GM06990 (cell line): ENCODE results near the gene SSC5D.

Source experiments
- DNase-seq: peaks from one replicate; pipeline ENCODE4 v3.0.0-alpha.2; 2011; ENCODE audit not compliant: insufficient read length; ENCODE audit errors: extremely low read depth
- H3K27me3 ChIP-seq: replicated peaks from 2 replicates; pipeline ENCODE4 v1.6.0; 2011; ENCODE audit warnings: low read length; ENCODE audit not compliant: control insufficient read depth, insufficient read depth
- H3K36me3 ChIP-seq: 2 replicates; pipeline ENCODE4 v1.5.1; 2011; ENCODE audit warnings: low read length; ENCODE audit not compliant: control insufficient read depth, insufficient read depth
- H3K4me3 ChIP-seq: replicated peaks from 2 replicates; pipeline ENCODE4 v1.5.1; 2011; ENCODE audit warnings: low read depth, mild to moderate bottlenecking, control low read depth, low read length
- TF ChIP-seq, protein P1 (sequence below): IDR thresholded peaks from 2 replicates; pipeline ENCODE4 v1.5.1; 2011; ENCODE audit warnings: low read length, control low read depth, mild to moderate bottlenecking, inconsistent platforms; ENCODE audit not compliant: insufficient read depth, poor library complexity, severe bottlenecking

SSC5D gene

DNA sequence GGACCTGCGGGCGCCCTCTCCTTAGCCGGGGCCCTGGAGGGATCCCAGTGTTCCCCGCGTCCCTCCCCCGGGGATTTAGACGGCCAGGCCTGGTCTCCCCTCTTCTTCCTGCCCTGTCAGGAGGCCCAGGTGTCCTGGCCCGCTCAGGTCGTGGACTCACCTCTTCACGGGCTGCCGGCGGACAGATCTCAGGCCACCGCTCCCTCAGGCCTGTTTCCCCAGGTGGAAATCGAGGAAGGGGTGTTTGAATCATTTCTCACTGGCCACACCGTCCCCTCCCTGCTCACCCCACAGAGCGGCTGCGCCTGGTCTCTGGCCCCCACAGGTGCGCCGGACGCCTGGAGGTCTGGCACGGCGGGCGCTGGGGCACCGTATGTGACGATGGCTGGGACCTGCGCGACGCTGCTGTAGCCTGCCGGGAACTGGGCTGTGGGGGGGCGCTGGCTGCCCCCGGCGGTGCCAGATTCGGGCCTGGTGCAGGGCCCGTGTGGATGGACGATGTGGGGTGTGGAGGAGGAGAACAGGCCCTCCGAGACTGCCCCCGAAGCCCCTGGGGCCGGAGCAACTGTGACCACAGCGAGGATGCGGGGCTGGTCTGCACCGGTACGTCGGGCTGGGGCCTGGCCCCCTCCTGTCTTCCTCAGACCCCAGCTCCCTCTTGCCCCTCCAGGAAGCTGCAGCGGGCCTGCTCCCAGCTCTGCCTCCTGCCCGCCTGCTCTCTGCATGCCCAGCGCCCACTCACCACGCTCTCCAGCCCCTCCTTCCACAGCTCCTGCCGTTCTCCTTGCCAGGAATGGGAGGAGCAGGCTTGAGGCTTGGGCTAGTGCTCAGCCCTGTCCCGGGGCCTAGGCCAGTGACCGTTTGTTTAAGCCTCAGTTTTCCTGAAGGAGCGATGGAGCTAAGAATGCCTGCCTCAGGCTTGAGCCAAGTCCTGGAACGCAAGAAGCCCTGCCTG is 2.5 kb downstream of the SSC5D start:
- Histone ChIP-seq H3K4me3 (no peak overlapping the region), H3K27me3 (no peaks in the 10 kb centered on the region; the same call in 1 of the 2 replicates)
- no peak for DNase-seq

DNA sequence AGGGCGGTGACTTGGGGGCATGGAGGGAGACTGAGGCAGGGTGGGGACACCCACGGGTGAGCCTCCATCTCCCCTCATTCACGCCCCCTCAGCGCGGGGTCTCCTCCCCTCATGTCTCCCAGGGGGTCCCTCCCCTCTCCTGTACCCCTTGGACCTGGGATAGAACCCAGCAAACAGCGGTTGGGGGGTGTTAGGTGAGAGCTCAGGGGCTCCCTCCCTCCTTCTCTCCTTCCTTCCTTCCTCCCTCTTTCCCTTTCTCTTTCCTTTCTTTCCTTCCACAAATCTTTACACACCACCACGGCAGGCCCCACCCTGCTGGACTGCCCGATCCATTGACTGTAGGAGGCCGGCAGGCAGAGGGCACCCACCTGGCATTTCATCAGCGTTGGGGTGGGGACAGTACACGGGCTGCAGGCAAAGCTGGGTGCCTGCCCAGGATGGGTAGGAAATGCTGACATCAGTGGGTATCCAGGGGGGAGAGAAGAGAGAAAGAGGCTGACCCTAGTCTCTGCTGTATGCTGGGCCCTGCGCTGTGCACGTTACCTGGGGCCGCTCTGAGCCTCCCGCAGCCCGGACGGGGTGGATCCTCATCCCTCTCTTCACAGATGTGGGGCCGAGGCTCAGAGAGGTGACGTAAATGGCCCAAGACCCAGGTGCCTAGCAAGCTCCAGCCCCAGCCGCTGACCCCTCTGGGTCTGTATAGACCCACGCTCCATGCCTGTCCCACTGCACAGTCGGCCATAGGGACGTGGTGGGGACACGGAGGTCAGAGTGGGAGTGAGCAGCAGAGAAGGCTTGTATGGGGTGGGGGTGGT is 3.5 kb downstream of the SSC5D start:
- H3K27me3 ChIP-seq: no peaks in the 10 kb centered on the region; the same call in 1 of the 2 replicates

More for the DNA sequence above, 2.5 kb downstream of the SSC5D start:
- no peaks in the 10 kb centered on the region for H3K36me3 ChIP-seq
- TF ChIP-seq, protein P1, sequence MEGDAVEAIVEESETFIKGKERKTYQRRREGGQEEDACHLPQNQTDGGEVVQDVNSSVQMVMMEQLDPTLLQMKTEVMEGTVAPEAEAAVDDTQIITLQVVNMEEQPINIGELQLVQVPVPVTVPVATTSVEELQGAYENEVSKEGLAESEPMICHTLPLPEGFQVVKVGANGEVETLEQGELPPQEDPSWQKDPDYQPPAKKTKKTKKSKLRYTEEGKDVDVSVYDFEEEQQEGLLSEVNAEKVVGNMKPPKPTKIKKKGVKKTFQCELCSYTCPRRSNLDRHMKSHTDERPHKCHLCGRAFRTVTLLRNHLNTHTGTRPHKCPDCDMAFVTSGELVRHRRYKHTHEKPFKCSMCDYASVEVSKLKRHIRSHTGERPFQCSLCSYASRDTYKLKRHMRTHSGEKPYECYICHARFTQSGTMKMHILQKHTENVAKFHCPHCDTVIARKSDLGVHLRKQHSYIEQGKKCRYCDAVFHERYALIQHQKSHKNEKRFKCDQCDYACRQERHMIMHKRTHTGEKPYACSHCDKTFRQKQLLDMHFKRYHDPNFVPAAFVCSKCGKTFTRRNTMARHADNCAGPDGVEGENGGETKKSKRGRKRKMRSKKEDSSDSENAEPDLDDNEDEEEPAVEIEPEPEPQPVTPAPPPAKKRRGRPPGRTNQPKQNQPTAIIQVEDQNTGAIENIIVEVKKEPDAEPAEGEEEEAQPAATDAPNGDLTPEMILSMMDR: no peak

GRCh38 chr19:55492362-55492944 is 4.2 kb downstream of the SSC5D start:
- TF ChIP-seq, protein P1: no peak
- Histone ChIP-seq H3K27me3 (no peaks in the 10 kb centered on the region; the same call in 1 of the 2 replicates), H3K36me3 (no peaks in the 10 kb centered on the region), H3K4me3 (no peak overlapping the region)
- DNase-seq: no peak

More for the DNA sequence above, 3.5 kb downstream of the SSC5D start:
- TF ChIP-seq, protein P1: no peak
- H3K36me3 ChIP-seq: no peaks in the 10 kb centered on the region
- no peak overlapping the region for H3K4me3 ChIP-seq
- DNase-seq: no peak

- H3K27me3 ChIP-seq: no peaks in the 10 kb centered on the region; the same call in 1 of the 2 replicates
- no peak overlapping the region for H3K4me3 ChIP-seq
- TF ChIP-seq, protein P1: no peak
- H3K36me3 ChIP-seq: no peaks in the 10 kb centered on the region
- no peak for DNase-seq
Observed at GRCh38 chr19:55493052-55493644, 4.9 kb downstream of the SSC5D start.

DNA sequence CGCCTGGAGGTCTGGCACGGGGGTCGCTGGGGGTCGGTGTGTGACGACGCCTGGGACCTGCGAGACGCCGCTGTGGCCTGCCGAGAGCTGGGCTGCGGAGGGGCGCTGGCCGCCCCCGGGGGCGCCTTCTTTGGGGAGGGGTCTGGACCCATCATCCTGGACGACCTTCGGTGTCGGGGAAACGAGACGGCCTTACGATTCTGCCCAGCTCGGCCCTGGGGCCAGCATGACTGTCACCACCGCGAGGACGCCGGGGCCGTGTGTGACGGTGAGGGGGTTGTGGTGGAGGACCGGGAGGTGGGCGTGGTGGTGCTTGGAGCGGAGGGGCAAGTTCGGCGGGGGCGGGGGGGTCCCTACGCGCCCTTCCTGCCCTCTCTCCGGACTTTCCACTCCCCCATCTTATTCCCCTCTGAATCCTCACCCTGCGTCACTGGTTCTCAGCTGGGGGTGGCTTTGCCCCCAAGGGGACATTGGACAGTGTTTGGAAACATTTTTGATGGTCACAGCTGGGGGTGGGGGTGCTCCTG is 5.5 kb downstream of the SSC5D start:
- H3K27me3 ChIP-seq: no peaks in the 10 kb centered on the region; the same call in 1 of the 2 replicates
- no peak for DNase-seq
- no peak overlapping the region for H3K4me3 ChIP-seq

More for the DNA sequence above, 5.5 kb downstream of the SSC5D start:
- no peaks in the 10 kb centered on the region for H3K36me3 ChIP-seq
- TF ChIP-seq, protein P1: no peak
